ENCODE results near the gene TNKS1BP1.

TNKS1BP1 gene

GRCh38 chr11:57309106-57310059 lies 15.4 kb downstream of the TNKS1BP1 start:
- peak overlapping the region in 1 of 3 experiments; percentile 15 for H3K4me3 Mint-ChIP-seq
- no peaks in the 10 kb centered on the region for H3K9me3 Mint-ChIP-seq
- peak overlapping the region; percentile 40 to 53 (median 52) for H3K27ac Mint-ChIP-seq
- no peak for TF ChIP-seq CTCF (IDR thresholded peaks at IDR 0.05; ENCODE audit: unreplicated experiment in 3 of 3)
- H3K36me3 Mint-ChIP-seq (ENCODE audit: low read depth): peaks cover 45% of the 10 kb centered on the region
- peaks cover 67% of the 10 kb centered on the region for H3K4me1 Mint-ChIP-seq
- H3K27me3 Mint-ChIP-seq (ENCODE audit: low read depth): no peaks in the 10 kb centered on the region

GRCh38 chr11:57308426-57309060 lies 16.2 kb downstream of the TNKS1BP1 start:
- Mint-ChIP-seq H3K36me3 (ENCODE audit: low read depth) (peaks cover 46% of the 10 kb centered on the region), H3K4me3 (peak overlapping the region in 1 of 3 experiments; percentile 15), H3K27ac (peak overlapping the region in 2 of 3 experiments; percentile 40 to 53)

GRCh38 chr11:57307666-57308270 lies 17.0 kb downstream of the TNKS1BP1 start:
- Mint-ChIP-seq H3K36me3 (ENCODE audit: low read depth) (peaks cover 54% of the 10 kb centered on the region), H3K4me1 (peaks cover 71% of the 10 kb centered on the region), H3K27me3 (ENCODE audit: low read depth) (no peaks in the 10 kb centered on the region), H3K27ac (peak overlapping the region in 2 of 3 experiments; percentile 29 to 62), H3K9me3 (no peaks in the 10 kb centered on the region), H3K4me3 (no peak overlapping the region)
- TF ChIP-seq CTCF (IDR thresholded peaks at IDR 0.05; ENCODE audit: unreplicated experiment in 3 of 3): no peak

More at GRCh38 chr11:57308426-57309060, 16.2 kb downstream of the TNKS1BP1 start:
- Mint-ChIP-seq H3K27me3 (ENCODE audit: low read depth) (no peaks in the 10 kb centered on the region), H3K4me1 (peaks cover 71% of the 10 kb centered on the region), H3K9me3 (no peaks in the 10 kb centered on the region)
- no peak for TF ChIP-seq CTCF (IDR thresholded peaks at IDR 0.05; ENCODE audit: unreplicated experiment in 3 of 3)

GRCh38 chr11:57306940-57307565 lies 17.7 kb downstream of the TNKS1BP1 start:
- H3K4me3 Mint-ChIP-seq: no peak overlapping the region
- H3K4me1 Mint-ChIP-seq: peaks cover 65% of the 10 kb centered on the region
- no peak for TF ChIP-seq CTCF (IDR thresholded peaks at IDR 0.05; ENCODE audit: unreplicated experiment in 3 of 3)

GRCh38 chr11:57306161-57306876 lies 18.4 kb downstream of the TNKS1BP1 start:
- Mint-ChIP-seq H3K36me3 (ENCODE audit: low read depth) (peaks cover 58% of the 10 kb centered on the region), H3K27me3 (ENCODE audit: low read depth) (no peaks in the 10 kb centered on the region), H3K27ac (peak overlapping the region; percentile 28 to 62 (median 45)), H3K4me3 (peak overlapping the region in 1 of 3 experiments; percentile 8), H3K4me1 (peaks cover 58% of the 10 kb centered on the region), H3K9me3 (no peaks in the 10 kb centered on the region)
- TF ChIP-seq CTCF (IDR thresholded peaks at IDR 0.05; ENCODE audit: unreplicated experiment in 3 of 3): no peak

More at GRCh38 chr11:57306940-57307565, 17.7 kb downstream of the TNKS1BP1 start:
- Mint-ChIP-seq H3K27me3 (ENCODE audit: low read depth) (no peaks in the 10 kb centered on the region), H3K27ac (peak overlapping the region; percentile 23 to 70 (median 62)), H3K36me3 (ENCODE audit: low read depth) (peaks cover 52% of the 10 kb centered on the region), H3K9me3 (no peaks in the 10 kb centered on the region)

Measured in nephron (organoid).